SJSA1 (cell line): ENCODE results near the gene CACNA1A. TPM values are rescaled to one million over a fixed set of nuclear protein-coding genes. Genes with fewer than 3 reads are reported as not detected.
"Not testable (repeated sequence)": the region's sequence is repeated elsewhere in the genome, so short reads cannot be mapped to it uniquely, and the experiment has no call there.

Experiments
- DNase-seq, 2 experiments: peaks; one replicate each; pipeline ENCODE4 v3.0.0-alpha.2; 2015 to 2020; ENCODE audit warnings: low spot score in 2 of 2, low read depth in 1 of 2
- H3K27ac ChIP-seq: fragments of 250-450 bp; sonication (Bioruptor Pico); 2 replicates; pipeline ENCODE4 v1.5.1; 2020; ENCODE audit warnings: mild to moderate bottlenecking, moderate library complexity
- H3K27me3 ChIP-seq: fragments of 250-450 bp; sonication (Bioruptor Pico); replicated peaks from 2 replicates; pipeline ENCODE4 v1.5.1; 2020; ENCODE audit warnings: mild to moderate bottlenecking, moderate library complexity
- H3K36me3 ChIP-seq: fragments of 250-450 bp; sonication (Bioruptor Pico); 2 replicates; pipeline ENCODE4 v1.5.1; 2020; ENCODE audit warnings: mild to moderate bottlenecking
- H3K4me1 ChIP-seq: fragments of 250-450 bp; sonication (Bioruptor Pico); replicated peaks from 2 replicates; pipeline ENCODE4 v1.6.1; 2021; ENCODE audit warnings: mild to moderate bottlenecking
- H3K4me3 ChIP-seq: fragments of 250-450 bp; sonication (Bioruptor Pico); 2 replicates; pipeline ENCODE4 v1.5.1; 2020; ENCODE audit warnings: mild to moderate bottlenecking
- H3K9me3 ChIP-seq: fragments of 250-450 bp; sonication (Bioruptor Pico); replicated peaks from 2 replicates; pipeline ENCODE4 v1.5.1; 2020; ENCODE audit warnings: mild to moderate bottlenecking
- total RNA-seq: library from RNA; depleted of rRNA; stranded (reverse); fragments of >200 nt; shearing (Covaris generic); gene quantifications from 2 replicates; pipeline ENCODE4 v1.2.3, GENCODE V29; 2014

CACNA1A gene
- total RNA-seq, 1 experiment from 2014 or later: not detected

DNA sequence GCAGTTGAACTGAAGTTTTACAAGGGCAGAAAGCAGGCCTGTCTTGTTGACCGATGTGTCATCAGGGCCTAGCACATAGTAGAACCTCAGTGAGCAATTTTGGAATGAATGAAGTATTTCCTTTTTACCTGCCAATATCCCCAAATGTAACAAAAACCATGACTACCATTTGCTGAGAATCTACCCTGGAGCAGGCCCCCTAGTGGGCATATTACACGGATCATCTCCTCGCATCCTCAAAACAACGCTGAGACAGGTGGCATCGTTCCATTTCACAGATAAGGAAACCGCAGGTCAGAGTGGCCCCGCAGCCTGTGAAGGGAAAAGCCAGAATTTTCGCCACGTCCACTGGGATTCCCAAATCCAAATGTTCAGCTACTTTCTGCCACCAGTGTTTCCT lies 77.9 kb downstream of the CACNA1A start:
- no peak overlapping the region for H3K4me3 ChIP-seq
- no peaks in the 10 kb centered on the region for H3K27me3 ChIP-seq
- no peaks in the 10 kb centered on the region for H3K36me3 ChIP-seq
- DNase-seq: no peak
- no peaks in the 10 kb centered on the region for H3K4me1 ChIP-seq
- no peak overlapping the region for H3K27ac ChIP-seq
- H3K9me3 ChIP-seq: no peaks in the 10 kb centered on the region

DNA sequence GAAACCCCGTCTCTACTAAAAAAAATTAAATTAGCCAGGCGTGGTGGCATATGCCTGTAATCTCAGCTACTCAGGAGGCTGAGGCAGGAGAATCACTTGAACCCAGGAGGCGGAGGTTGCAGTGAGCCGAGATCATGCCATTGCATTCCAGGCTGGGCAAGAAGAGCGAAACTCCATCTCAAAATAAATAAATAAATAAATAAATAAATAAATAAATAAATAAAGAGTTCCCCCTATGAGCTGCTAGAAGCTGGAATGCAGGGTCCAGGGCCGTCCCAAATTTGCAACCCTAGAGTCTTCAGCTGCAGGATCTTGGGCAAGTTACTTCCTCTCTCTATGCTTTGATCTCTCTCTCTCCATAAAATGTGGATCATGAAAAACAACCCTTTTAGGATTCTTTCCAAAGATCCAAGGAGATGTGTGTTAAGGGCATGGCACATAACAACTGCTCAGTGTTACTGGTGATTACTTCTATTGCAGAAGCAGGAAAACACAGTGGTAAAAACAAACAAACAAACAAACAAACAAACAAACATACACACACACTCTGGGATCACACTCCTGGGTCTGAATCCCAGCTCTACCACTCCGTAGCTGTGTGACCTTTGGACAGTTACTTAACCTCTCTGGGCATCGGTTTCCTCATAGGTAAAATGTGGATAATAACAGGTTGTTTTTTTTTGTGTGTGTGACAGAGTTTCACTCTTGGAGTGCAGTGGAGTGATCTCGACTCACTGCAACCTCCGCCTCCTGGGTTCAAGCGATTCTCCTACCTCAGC lies 78.8 kb downstream of the CACNA1A start:
- no peaks in the 10 kb centered on the region for H3K36me3 ChIP-seq
- no peaks in the 10 kb centered on the region for H3K9me3 ChIP-seq
- H3K4me3 ChIP-seq: no peak overlapping the region
- no peaks in the 10 kb centered on the region for H3K27me3 ChIP-seq
- no peaks in the 10 kb centered on the region for H3K4me1 ChIP-seq
- no peak for DNase-seq
- H3K27ac ChIP-seq: no peak overlapping the region

DNA sequence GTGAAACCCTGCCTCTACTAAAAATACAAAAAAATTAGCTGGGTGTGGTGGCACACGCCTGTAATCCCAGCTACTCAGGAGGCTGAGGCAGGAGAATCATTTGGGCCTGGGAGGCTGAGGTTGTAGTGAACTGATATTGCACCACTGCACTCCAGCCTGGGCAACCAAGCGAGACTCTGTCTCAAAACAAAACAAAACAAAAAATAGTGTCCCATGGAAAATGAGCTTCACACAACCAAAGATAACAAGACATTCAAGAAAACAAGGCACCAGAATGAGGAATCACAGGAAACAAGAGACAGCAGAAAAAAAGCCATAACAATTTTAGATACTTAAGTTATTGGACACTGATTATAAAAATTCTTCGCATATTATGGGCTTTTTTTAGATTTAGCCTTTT lies 80.4 kb downstream of the CACNA1A start:
- H3K36me3 ChIP-seq, H3K4me3 ChIP-seq, H3K27ac ChIP-seq, DNase-seq, H3K9me3 ChIP-seq, H3K27me3 ChIP-seq, H3K4me1 ChIP-seq: not testable (repeated sequence)

DNA sequence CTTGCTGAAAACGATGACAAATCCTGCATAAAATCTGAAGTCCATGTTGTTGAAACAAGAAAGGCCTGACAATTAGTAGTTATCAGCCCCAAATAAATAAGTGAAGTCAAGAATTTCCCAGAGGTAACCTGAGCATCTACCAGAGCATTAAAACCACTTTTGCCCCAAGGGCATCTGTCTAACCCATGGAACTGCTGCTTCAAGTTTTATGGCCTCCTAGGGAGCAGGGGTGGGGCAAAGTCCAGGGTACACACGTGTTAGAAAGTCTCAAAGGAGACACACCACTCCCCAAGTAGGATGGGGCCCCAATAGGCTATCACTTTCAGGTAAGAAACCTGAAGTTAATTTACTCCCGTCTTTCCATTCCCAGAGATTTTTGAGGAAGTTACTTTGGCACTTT lies 81.1 kb downstream of the CACNA1A start:
- DNase-seq: no peak
- Histone ChIP-seq H3K4me3 (no peak overlapping the region), H3K9me3 (no peaks in the 10 kb centered on the region), H3K36me3 (no peaks in the 10 kb centered on the region), H3K27ac (no peak overlapping the region), H3K4me1 (no peaks in the 10 kb centered on the region), H3K27me3 (no peaks in the 10 kb centered on the region)

DNA sequence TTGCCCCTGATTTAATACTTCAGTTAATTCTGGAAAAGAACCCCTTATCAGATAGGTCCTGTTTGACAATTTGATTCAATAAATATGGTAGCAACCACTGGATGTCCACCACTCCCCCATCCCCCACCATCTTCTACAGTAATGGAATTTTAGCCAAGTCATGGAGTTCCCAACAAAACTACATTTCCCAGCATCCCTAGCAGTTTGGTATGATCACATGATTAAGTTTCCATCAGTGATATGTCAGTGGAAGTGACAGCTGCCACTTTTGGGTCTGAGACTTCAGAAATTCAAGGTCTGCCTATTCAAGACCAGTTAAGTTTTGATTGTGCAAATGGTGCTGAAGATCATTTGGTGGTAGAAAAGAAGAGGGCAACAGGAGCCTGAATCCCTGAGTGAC lies 85.5 kb downstream of the CACNA1A start:
- H3K4me1 ChIP-seq: no peaks in the 10 kb centered on the region
- DNase-seq: no peak
- H3K4me3 ChIP-seq: no peak overlapping the region
- peaks cover 4% of the 10 kb centered on the region; the same call in 1 of the 2 replicates for H3K27me3 ChIP-seq
- H3K9me3 ChIP-seq: no peaks in the 10 kb centered on the region
- no peak overlapping the region for H3K27ac ChIP-seq
- H3K36me3 ChIP-seq: no peaks in the 10 kb centered on the region

DNA sequence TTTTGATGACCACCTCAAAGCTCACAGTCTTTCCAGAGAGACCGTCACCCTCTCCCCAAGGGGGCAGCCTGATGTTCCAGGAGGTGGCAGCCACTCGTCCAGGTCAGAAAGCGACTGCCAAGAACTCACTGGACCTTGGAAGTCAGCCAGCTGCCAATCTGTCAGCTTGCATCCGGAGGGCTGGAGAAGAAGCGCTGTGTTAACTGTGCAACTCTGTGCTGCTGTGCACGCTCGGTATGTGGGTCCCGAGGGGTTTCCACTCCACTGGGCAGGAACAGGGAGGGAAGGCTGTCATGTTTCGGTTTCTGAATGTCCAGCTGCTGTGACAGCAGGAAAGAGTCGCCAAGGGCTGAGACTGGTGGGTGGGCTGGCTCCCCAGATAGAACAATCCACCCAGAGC lies 89.2 kb downstream of the CACNA1A start:
- no peak for DNase-seq
- Histone ChIP-seq H3K9me3 (no peaks in the 10 kb centered on the region), H3K4me1 (no peaks in the 10 kb centered on the region), H3K27ac (no peak overlapping the region), H3K27me3 (peaks cover 4% of the 10 kb centered on the region; the same call in 1 of the 2 replicates), H3K4me3 (no peak overlapping the region), H3K36me3 (no peaks in the 10 kb centered on the region)

DNA sequence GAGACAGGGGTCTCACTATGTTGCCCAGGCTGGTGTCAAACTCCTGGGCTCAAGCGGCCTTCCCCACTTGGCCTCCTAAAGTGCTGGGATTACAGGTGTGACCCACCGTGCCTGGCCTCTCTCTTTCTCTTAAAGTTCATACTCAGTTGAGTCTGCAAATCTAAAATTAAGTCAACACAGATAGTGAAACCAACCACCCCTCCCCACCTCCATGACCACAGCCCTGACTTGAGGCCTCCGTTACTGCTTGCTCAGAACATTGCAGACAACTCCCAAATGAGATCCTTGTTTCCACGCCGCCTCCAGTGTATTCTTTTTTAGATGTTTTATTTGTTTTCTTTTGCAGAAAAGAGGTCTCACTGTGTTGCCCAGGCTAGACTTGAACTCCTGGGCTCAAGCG lies 94.4 kb downstream of the CACNA1A start:
- Histone ChIP-seq H3K4me1 (no peaks in the 10 kb centered on the region), H3K27me3 (peaks cover 7% of the 10 kb centered on the region; the same call in 1 of the 2 replicates), H3K27ac (no peak overlapping the region), H3K4me3 (no peak overlapping the region), H3K9me3 (no peaks in the 10 kb centered on the region), H3K36me3 (no peaks in the 10 kb centered on the region)
- DNase-seq: no peak

DNA sequence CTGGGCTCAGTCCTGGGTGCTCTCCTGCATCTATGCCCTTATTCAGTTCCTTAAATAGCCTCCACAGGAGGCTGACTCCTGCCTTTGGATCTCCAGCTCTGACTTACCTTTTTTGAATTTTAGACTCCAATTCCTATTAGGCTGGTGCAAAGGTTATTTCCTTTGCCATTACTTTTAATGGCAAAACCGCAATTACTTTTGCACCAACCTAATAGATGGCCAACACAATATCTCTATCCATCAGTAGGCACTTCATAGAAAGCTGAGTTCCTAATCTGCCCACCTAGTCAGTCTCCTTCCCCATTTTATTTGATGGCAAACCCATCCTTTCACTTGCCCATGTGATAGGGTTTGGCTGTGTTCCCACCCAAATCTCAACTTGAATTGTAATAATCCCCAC lies 95.3 kb downstream of the CACNA1A start:
- Histone ChIP-seq H3K36me3 (no peaks in the 10 kb centered on the region), H3K4me3 (no peak overlapping the region), H3K27ac (no peak overlapping the region), H3K9me3 (no peaks in the 10 kb centered on the region), H3K27me3 (peaks cover 5% of the 10 kb centered on the region; the same call in 1 of the 2 replicates), H3K4me1 (no peaks in the 10 kb centered on the region)
- no peak for DNase-seq

DNA sequence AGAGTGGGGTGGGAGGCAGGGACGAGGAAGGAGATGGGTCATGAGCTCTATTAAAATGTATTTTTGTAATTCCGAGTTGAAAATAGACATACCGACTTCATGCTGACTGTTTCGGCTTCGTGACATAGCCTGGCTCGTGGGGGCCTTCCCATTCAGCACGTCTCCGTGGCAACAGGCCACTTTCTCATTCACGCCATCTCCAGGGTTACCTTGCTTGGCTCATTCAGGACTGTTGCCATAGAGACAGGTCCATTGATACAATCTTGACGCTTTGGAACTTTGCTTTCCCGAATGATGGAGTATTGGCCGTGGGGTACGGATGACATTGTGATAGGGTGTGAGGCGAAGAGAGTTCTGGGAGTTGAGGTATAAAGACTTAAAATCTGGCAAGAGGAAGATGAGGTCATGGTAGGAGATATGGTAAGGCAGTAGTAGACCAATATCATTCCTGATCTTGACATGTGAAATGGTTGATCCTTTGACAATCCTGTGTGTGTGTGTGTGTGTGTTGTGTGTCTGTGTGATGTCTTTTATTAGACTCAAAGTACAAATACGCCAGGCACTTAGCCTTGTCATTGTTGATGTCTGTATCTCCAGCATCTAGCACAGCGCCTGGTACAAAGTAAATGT lies 97.3 kb downstream of the CACNA1A start:
- no peaks in the 10 kb centered on the region for H3K4me1 ChIP-seq
- H3K9me3 ChIP-seq: no peaks in the 10 kb centered on the region
- no peaks in the 10 kb centered on the region for H3K36me3 ChIP-seq
- no peak for DNase-seq
- no peak overlapping the region for H3K27ac ChIP-seq
- no peak overlapping the region for H3K4me3 ChIP-seq
- H3K27me3 ChIP-seq: peaks cover 5% of the 10 kb centered on the region; the same call in 1 of the 2 replicates

DNA sequence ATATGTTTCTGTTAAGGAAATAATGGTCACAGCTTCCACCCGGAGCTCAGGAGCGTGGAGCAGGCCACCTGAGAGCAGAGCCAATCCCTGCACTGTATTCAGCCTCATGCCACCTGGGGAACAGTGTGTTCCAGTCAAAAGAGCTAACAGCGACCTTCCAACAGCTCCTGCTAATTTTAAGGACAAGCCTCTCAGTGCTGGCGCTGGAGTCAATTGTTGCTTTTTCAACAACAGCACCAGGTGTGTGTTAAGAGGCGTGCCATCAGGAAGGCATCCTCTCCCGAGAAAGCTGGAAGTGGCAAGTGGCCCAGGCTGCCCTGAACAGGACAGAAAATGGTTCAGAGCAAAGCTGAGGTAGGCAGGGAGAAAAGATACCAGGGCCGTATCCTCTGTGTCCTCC lies 102.0 kb downstream of the CACNA1A start:
- Histone ChIP-seq H3K4me3 (no peak overlapping the region), H3K4me1 (peaks cover 8% of the 10 kb centered on the region), H3K9me3 (no peaks in the 10 kb centered on the region), H3K27ac (no peak overlapping the region), H3K36me3 (no peaks in the 10 kb centered on the region), H3K27me3 (peaks cover 5% of the 10 kb centered on the region; the same call in 1 of the 2 replicates)
- no peak for DNase-seq

DNA sequence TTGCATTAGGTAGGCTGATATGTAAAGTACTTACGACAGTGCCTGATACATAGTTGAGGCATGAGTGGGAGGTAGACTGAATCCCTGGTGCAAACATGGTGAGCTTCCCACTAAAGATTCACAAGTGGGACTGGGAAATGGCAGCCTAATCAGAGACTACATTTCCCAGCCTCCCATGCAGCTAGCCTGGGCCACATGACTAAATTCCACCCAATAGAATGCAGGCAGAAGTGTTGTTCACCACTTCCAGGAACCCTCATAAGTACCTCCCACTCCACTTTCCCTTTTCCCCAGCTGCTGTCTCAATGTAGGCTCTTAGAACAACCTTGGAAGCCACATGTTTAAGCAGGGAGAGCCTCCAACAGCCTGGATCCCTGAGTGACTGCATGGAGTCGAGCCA lies 104.9 kb downstream of the CACNA1A start:
- no peaks in the 10 kb centered on the region for H3K9me3 ChIP-seq
- no peak overlapping the region for H3K4me3 ChIP-seq
- no peaks in the 10 kb centered on the region for H3K27me3 ChIP-seq
- peaks cover 19% of the 10 kb centered on the region for H3K4me1 ChIP-seq
- no peaks in the 10 kb centered on the region for H3K36me3 ChIP-seq
- DNase-seq: no peak
- no peak overlapping the region for H3K27ac ChIP-seq

DNA sequence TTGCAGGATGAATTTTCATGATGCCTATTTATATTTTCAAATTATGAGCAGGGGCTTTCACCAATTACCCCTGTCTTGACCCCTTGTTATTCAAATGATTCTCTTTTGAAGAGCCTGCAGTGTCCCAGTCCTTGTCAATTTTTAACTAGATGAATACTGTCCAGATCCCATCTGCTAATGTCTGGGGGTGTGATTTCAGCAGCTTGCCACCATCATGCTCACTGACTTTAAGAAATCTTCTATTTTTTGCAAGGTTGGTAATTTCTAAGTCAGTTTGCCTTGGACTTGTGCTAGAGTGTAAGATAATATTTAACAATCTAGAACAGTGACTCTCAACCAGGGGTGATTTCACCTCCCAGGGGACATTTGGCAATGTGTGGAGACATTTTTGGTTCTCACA lies 106.0 kb downstream of the CACNA1A start:
- H3K27me3 ChIP-seq: 0 out of 2 replicates have a peak, but pooled peaks cover 3% of the 10 kb centered on the region
- DNase-seq: no peak
- H3K4me3 ChIP-seq: no peak overlapping the region
- H3K9me3 ChIP-seq: no peaks in the 10 kb centered on the region
- H3K27ac ChIP-seq: no peak overlapping the region
- H3K36me3 ChIP-seq: no peaks in the 10 kb centered on the region
- H3K4me1 ChIP-seq: peaks cover 19% of the 10 kb centered on the region

DNA sequence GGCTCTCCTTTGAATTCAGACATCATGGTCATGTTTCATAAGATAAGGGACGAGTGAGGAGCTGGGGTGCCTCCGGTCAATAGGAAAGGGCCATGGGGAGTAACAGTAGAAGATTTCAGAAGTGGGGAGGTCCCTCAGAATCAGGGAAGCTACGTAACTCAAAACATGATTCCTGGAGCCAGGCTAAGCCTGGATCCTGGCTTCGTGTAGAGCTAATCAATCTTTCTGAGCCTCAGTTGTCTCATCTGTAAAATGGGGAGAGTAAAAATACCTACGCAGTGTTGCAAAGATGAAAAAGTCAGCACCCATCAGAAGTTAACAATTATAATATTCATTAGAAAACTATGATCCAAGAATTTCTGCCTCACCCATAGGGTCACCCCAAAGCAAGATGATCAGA lies 106.5 kb downstream of the CACNA1A start:
- DNase-seq: no peak
- no peaks in the 10 kb centered on the region for H3K9me3 ChIP-seq
- no peaks in the 10 kb centered on the region for H3K36me3 ChIP-seq
- H3K4me1 ChIP-seq: peaks cover 19% of the 10 kb centered on the region
- no peak overlapping the region for H3K4me3 ChIP-seq
- H3K27me3 ChIP-seq: 0 out of 2 replicates have a peak, but pooled peaks cover 3% of the 10 kb centered on the region
- H3K27ac ChIP-seq: peak overlapping the region; percentile 80
